Measurements from ENCODE around the gene SULT2B1. TPM values are rescaled to one million over a fixed set of nuclear protein-coding genes. Genes with fewer than 3 reads are reported as not detected.

The SULT2B1 gene
- total RNA-seq, 1 donor from 2014 or later, result not detected

- DNase-seq, result no peak
Observed at GRCh38 chr19:48600679-48601417, 48.9 kb downstream of the SULT2B1 start.

- DNase-seq, result no peak
Observed at GRCh38 chr19:48603001-48603400, 51.0 kb downstream of the SULT2B1 start.

- no peak for DNase-seq
Observed at GRCh38 chr19:48603449-48603848, 51.5 kb downstream of the SULT2B1 start.

GRCh38 chr19:48603850-48604249, 51.9 kb downstream of the SULT2B1 start:
- no peak for DNase-seq

- DNase-seq, result no peak
Observed at GRCh38 chr19:48606463-48607358, 54.7 kb downstream of the SULT2B1 start, which contains the start of gene SPACA4. TSS of gene SPACA4 (plus strand) at chr19:48606742. CDS start at chr19:48606979, 237 bp downstream.

- DNase-seq, result no peak
Observed at GRCh38 chr19:48607359-48607755, 55.4 kb downstream of the SULT2B1 start.

GRCh38 chr19:48608798-48609263, 56.9 kb downstream of the SULT2B1 start:
- DNase-seq, result no peak

- no peak for DNase-seq
Observed at GRCh38 chr19:48609571-48610108, 57.7 kb downstream of the SULT2B1 start.

- DNase-seq, result no peak
Observed at GRCh38 chr19:48611872-48612271, 59.9 kb downstream of the SULT2B1 start.

- no peak for DNase-seq
Observed at GRCh38 chr19:48613024-48613851, 61.3 kb downstream of the SULT2B1 start.

GRCh38 chr19:48613852-48614435, 62.0 kb downstream of the SULT2B1 start:
- DNase-seq, result no peak

- DNase-seq, result no peak
Observed at GRCh38 chr19:48614436-48615230, 62.7 kb downstream of the SULT2B1 start, which contains the start of gene FAM83E. TSS of gene FAM83E (minus strand) at chr19:48615076. CDS start at chr19:48613372, 1,704 bp downstream.

GRCh38 chr19:48615231-48616040, 63.5 kb downstream of the SULT2B1 start:
- no peak for DNase-seq

GRCh38 chr19:48616041-48616436, 64.1 kb downstream of the SULT2B1 start:
- no peak for DNase-seq

GRCh38 chr19:48616491-48617056, 64.6 kb downstream of the SULT2B1 start:
- DNase-seq, result no peak

- no peak for DNase-seq
Observed at GRCh38 chr19:48617146-48617937, 65.4 kb downstream of the SULT2B1 start.

- no peak for DNase-seq
Observed at GRCh38 chr19:48618278-48618915, 66.4 kb downstream of the SULT2B1 start.
